ENCODE measurements around the gene HSPA1A.
A peak's percentile ranks its signal among the peaks of the same experiment; 100 is the strongest.

Gene HSPA1A

DNA sequence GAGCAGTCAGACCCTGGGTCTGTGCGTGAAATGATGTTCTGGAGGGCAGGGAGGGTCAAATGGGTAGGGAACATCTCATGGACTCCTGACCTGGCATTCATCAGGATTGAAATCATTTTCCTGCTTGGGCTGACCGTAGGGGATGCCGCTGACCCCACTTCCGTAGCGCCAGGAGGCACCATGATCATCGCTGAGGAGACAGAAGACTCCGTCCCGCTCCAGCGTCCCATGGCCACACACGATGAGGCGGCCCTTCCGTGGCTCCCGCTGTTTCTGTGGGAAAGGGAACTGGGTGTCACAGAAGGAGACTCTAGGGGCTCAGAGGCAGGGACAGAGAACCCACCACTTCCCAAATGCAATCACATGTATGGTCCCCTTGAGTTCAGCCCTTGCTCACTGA lies 45.0 kb downstream of the HSPA1A start:
- H2AFZ ChIP-seq (ENCODE audit: low read depth), result no peak overlapping the region
- TF ChIP-seq, protein P1, sequence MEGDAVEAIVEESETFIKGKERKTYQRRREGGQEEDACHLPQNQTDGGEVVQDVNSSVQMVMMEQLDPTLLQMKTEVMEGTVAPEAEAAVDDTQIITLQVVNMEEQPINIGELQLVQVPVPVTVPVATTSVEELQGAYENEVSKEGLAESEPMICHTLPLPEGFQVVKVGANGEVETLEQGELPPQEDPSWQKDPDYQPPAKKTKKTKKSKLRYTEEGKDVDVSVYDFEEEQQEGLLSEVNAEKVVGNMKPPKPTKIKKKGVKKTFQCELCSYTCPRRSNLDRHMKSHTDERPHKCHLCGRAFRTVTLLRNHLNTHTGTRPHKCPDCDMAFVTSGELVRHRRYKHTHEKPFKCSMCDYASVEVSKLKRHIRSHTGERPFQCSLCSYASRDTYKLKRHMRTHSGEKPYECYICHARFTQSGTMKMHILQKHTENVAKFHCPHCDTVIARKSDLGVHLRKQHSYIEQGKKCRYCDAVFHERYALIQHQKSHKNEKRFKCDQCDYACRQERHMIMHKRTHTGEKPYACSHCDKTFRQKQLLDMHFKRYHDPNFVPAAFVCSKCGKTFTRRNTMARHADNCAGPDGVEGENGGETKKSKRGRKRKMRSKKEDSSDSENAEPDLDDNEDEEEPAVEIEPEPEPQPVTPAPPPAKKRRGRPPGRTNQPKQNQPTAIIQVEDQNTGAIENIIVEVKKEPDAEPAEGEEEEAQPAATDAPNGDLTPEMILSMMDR (conservative IDR thresholded peaks at IDR 0.05; ENCODE audit: low read depth, low read length), result no peak
- peaks cover 10% of the 10 kb centered on the region for H3K4me1 ChIP-seq (ENCODE audit: low read depth, poor library complexity, severe bottlenecking)
- H3K4me2 ChIP-seq, result no peak overlapping the region
- no peaks in the 10 kb centered on the region for H3K79me2 ChIP-seq (ENCODE audit: insufficient read depth, low read depth)
- H4K20me1 ChIP-seq (ENCODE audit: insufficient read depth), result no peaks in the 10 kb centered on the region
- H3K36me3 ChIP-seq (ENCODE audit: insufficient read depth), result no peaks in the 10 kb centered on the region
- no peak overlapping the region for H3K4me3 ChIP-seq (IDR thresholded peaks at IDR 0.05; ENCODE audit: insufficient read depth, low read depth, low read length)
- H3K27me3 ChIP-seq (ENCODE audit: insufficient read depth, low read depth), result no peaks in the 10 kb centered on the region
- H3K27ac ChIP-seq, result no peak overlapping the region
- H3K9ac ChIP-seq, result no peak overlapping the region

DNA sequence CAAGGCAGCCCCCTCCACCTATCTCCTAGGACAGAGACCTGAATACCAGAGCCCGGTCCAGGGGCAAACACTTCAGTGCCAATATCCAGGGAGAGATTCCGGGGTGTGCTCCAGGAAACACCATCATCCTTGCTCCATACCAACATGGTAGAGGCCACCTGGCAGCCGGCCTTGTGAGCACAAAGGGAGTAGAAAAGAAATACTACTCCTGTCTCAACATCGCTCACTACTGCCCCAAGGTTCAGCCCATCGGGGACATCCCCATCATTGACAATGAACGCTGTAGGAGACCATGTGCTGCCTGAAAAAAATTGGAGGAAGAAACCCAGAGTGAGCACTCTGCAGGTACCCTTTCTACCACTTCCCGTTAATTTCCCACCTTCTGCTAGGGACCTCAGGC lies 45.8 kb downstream of the HSPA1A start:
- Histone ChIP-seq H3K79me2 (ENCODE audit: insufficient read depth, low read depth) (no peaks in the 10 kb centered on the region), H4K20me1 (ENCODE audit: insufficient read depth) (no peaks in the 10 kb centered on the region), H3K27me3 (ENCODE audit: insufficient read depth, low read depth) (no peaks in the 10 kb centered on the region), H3K9ac (no peak overlapping the region), H3K36me3 (ENCODE audit: insufficient read depth) (no peaks in the 10 kb centered on the region), H3K4me3 (IDR thresholded peaks at IDR 0.05; ENCODE audit: insufficient read depth, low read depth, low read length) (no peak overlapping the region), H3K27ac (no peak overlapping the region), H2AFZ (ENCODE audit: low read depth) (no peak overlapping the region), H3K4me1 (ENCODE audit: low read depth, poor library complexity, severe bottlenecking) (peaks cover 10% of the 10 kb centered on the region), H3K4me2 (no peak overlapping the region; the same call in 1 of the 2 replicates)
- TF ChIP-seq, protein P1 (conservative IDR thresholded peaks at IDR 0.05; ENCODE audit: low read depth, low read length), result no peak

DNA sequence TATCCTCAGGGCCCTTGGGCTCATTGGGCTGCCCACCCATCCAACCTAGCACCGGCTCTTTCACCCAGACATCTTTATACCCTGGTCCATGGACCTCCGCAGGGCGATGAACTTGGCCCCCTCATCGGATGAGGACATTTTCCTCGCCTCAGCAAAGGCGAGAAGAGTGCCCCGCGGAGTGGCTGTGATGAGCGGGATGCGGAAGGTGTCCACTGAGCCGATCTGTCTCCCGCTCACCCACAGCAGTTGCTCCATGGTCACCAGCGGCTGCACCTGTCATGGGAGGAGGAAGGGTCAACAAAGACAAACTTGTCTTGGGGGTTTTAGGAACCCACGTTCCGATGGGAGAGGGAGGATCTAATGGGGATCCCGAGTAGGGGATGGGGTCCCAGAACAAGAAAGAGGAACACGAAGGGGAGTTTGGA lies 46.6 kb downstream of the HSPA1A start:
- H3K79me2 ChIP-seq (ENCODE audit: insufficient read depth, low read depth), result no peaks in the 10 kb centered on the region
- H4K20me1 ChIP-seq (ENCODE audit: insufficient read depth), result no peaks in the 10 kb centered on the region
- peak overlapping the region; percentile 30; the same call in 1 of the 2 replicates for H3K9ac ChIP-seq
- no peaks in the 10 kb centered on the region for H3K36me3 ChIP-seq (ENCODE audit: insufficient read depth)
- peaks cover 10% of the 10 kb centered on the region for H3K4me1 ChIP-seq (ENCODE audit: low read depth, poor library complexity, severe bottlenecking)
- no peaks in the 10 kb centered on the region for H3K27me3 ChIP-seq (ENCODE audit: insufficient read depth, low read depth)
- TF ChIP-seq, protein P1 (conservative IDR thresholded peaks at IDR 0.05; ENCODE audit: low read depth, low read length), result no peak
- peak overlapping the region; percentile 97 for H3K4me2 ChIP-seq
- peak overlapping the region; percentile 65; the same call in 1 of the 2 replicates for H2AFZ ChIP-seq (ENCODE audit: low read depth)
- no peak overlapping the region for H3K27ac ChIP-seq
- H3K4me3 ChIP-seq (IDR thresholded peaks at IDR 0.05; ENCODE audit: insufficient read depth, low read depth, low read length), result no peak overlapping the region

DNA sequence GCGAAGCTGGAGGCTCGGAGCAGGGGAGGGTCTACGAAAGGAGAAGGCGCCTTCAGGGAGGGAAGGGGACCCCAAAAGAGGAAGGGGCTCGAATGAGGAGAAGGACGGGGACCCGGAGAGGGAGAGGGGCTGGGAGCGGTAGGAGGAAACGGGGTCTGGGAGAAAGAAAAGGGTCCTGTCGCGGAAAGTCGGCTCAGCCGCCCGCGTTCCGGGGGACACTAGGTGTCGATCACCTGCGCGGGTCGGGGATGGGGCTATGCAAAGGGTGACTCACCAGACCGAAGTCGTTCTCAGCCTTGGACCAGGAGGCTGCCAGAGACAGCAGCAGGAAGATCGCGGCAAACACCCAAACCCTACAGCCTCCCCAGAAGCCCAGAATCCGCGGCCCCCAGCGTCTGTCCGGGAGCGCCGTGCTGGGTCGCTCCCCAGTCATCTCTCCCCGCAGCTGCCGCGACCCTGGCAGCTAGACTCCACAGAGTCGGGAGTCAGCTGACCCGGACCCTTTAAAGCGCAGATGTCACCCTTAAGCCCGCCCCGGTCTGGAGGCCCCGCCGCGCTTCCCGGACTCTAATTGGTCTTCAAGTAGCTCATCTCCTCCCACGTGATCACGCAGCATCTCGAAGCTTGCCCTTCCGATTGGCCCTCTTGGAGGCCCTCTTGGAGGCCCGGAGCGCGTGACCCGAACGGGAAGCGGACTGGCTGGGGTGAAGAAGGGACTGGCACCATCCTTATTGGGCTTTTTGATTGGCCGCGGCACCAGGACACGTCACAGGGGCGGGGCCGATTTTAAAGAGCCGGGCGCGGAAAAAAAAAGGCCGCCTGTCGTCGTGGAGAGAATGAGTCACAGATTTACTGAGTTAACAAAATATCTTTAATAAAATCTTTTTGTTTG lies 47.2 kb downstream of the HSPA1A start, which contains the start of gene NEU1:
Gene NEU1, minus strand, starts transcription at position 478 of the 892 bp plus-strand sequence. Its CDS starts 45 bp downstream, at position 433.
- TF ChIP-seq, protein P1 (conservative IDR thresholded peaks at IDR 0.05; ENCODE audit: low read depth, low read length), result no peak
- Histone ChIP-seq H3K9ac (peak within 1 kb of the TSS; percentile 84), H3K27me3 (ENCODE audit: insufficient read depth, low read depth) (no peaks in the 10 kb centered on the region), H3K4me1 (ENCODE audit: low read depth, poor library complexity, severe bottlenecking) (peaks cover 10% of the 10 kb centered on the region), H3K79me2 (ENCODE audit: insufficient read depth, low read depth) (no peaks in the 10 kb centered on the region), H3K4me3 (IDR thresholded peaks at IDR 0.05; ENCODE audit: insufficient read depth, low read depth, low read length) (no peak within 1 kb of the TSS), H3K4me2 (peak within 1 kb of the TSS; percentile 97), H3K36me3 (ENCODE audit: insufficient read depth) (no peaks in the 10 kb centered on the region), H2AFZ (ENCODE audit: low read depth) (peak within 1 kb of the TSS; percentile 65), H4K20me1 (ENCODE audit: insufficient read depth) (no peaks in the 10 kb centered on the region), H3K27ac (peak within 1 kb of the TSS; percentile 87)
